GM23248 (cell line): Measurements from ENCODE around the gene FOXN3.

Experiments used
- EZH2 ChIP-seq: fragments of 200-600 bp; sonication (generic); IDR thresholded peaks from 2 replicates; pipeline ENCODE4 v1.6.1; 2018; ENCODE audit warnings: antibody characterized with exemption, mild to moderate bottlenecking; ENCODE audit not compliant: insufficient read depth, poor library complexity, severe bottlenecking
- EZH2phosphoT487 ChIP-seq: fragments of 200-600 bp; sonication (generic); IDR thresholded peaks from 2 replicates; pipeline ENCODE4 v1.6.1; 2018; ENCODE audit warnings: antibody characterized with exemption, moderate library complexity, mild to moderate bottlenecking, low read depth; ENCODE audit not compliant: insufficient read depth

DNA sequence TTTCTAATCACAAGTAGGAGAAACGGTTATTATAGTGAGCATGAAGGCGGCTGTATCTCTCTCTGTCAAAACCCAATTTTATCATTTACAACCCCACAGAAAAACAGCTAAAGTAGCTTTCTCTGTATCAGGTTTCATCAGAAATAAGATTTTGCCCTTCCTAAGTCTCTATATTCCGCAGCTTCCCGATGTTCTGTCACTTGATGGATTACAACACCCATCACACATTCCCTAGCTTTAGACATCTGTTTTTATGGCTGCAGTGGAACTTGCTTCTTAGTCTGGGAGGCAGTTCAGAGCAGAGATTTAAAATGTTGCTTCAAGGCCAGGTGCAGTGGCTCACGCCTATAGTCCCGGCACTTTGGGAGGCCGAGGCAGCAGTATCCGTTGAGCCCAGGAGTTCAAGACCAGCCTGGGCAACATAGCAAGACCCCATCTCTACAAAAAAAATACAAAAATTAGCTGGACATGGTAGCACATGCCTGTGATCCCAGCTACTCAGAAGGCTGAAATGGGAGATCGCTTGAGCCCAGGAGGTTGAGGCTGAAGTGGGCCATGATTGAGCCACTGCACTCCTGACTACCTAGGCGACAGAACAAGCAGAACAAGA lies 27.6 kb upstream of the FOXN3 start:
- TF ChIP-seq EZH2 (no peak), EZH2phosphoT487 (no peak)
